HepG2 (cell line): ENCODE results near the gene CCDC86. TPM values are rescaled to one million over a fixed set of nuclear protein-coding genes. Genes with fewer than 3 reads are reported as not detected.

Experiments used
- ATAC-seq: fragments of 200-7000 bp; cut with Tn5 transposase; 3 replicates; pipeline ENCODE4 v1.9.1; 2020; ENCODE audit warnings: mild to moderate bottlenecking, moderate library complexity
- BruUV-seq: library from RNA; stranded (reverse); fragments of 400-500 nt; replicated peaks from 2 replicates; lab custom pipeline; 2021; lab: Mats Ljungman, UMichigan
- CTCF ChIA-PET: fragments of 300-600 bp; formaldehyde crosslinking; extraction: SDS; loops from one replicate; lab custom pipeline; 2021; ENCODE audit warnings: low total read pairs, inconsistent platforms, low intra/inter-chr PET ratio; lab: Yijun Ruan, JAX
- POLR2A ChIA-PET: fragments of 350-600 bp; sonication (Branson Sonifier 250); formaldehyde crosslinking; loops from one replicate; lab custom pipeline; 2020; ENCODE audit warnings: antibody characterized with exemption, inconsistent platforms; lab: Yijun Ruan, JAX
- DNase-seq: peaks from one replicate; pipeline ENCODE4 v3.0.0-alpha.2; 2015; ENCODE audit warnings: low spot score
- FAIRE-seq: peaks from 3 replicates; lab custom pipeline; 2011; peaks lifted over from hg19 to GRCh38; lab: Jason Lieb, UNC
- H2AFZ ChIP-seq: one replicate; pipeline ENCODE4 v1.6.1; 2011; ENCODE audit warnings: low read length, inconsistent platforms
- H3K27ac ChIP-seq: fragments of 300-600 bp; 3 replicates; pipeline ENCODE4 v1.8.0; 2011; ENCODE audit warnings: mixed run types, mild to moderate bottlenecking, mixed read lengths, low read length, inconsistent platforms; ENCODE audit not compliant: insufficient read depth; ENCODE audit errors: extremely low read length
- H3K27me3 ChIP-seq, 2 experiments: fragments of 200-600 bp in 1 of 2; 2 replicates in 1 of 2; 3 replicates in 1 of 2; pipeline versions ENCODE4 v1.6.0 to v1.8.0; 2011; ENCODE audit warnings: low read length in 2 of 2, mild to moderate bottlenecking in 2 of 2, moderate library complexity in 2 of 2, inconsistent platforms in 1 of 2; ENCODE audit not compliant: insufficient read depth in 2 of 2, control insufficient read depth in 1 of 2
- H3K36me3 ChIP-seq, 2 experiments: fragments of 200-600 bp in 1 of 2; replicated peaks in 1 of 2; 2 replicates in 1 of 2; 3 replicates in 1 of 2; pipeline versions ENCODE4 v1.5.1 to v1.8.0; 2011; ENCODE audit warnings: low read length in 2 of 2, inconsistent platforms in 1 of 2; ENCODE audit not compliant: insufficient read depth in 2 of 2, control insufficient read depth in 1 of 2
- H3K4me1 ChIP-seq: 2 replicates; pipeline ENCODE4 v1.5.1; 2012; ENCODE audit warnings: low read length, inconsistent platforms; ENCODE audit not compliant: insufficient read depth
- H3K4me2 ChIP-seq: 2 replicates; pipeline ENCODE4 v1.6.0; 2011; ENCODE audit warnings: low read depth, low read length, inconsistent platforms
- H3K4me3 ChIP-seq, 3 experiments: fragments of 200-600 bp in 1 of 3; sonication (generic), shearing (Covaris generic) in 1 of 3; replicated peaks in 1 of 3; 2 replicates each; pipeline ENCODE4 v1.5.1; 2011 to 2016; ENCODE audit warnings: low read length in 3 of 3, inconsistent platforms in 2 of 3, low read depth in 2 of 3, mild to moderate bottlenecking in 2 of 3, control low read depth in 1 of 3, mixed read lengths in 1 of 3; ENCODE audit not compliant: insufficient read depth in 1 of 3
- H3K79me2 ChIP-seq: one replicate; pipeline ENCODE4 v1.6.1; 2011; ENCODE audit warnings: low read length, inconsistent platforms; ENCODE audit not compliant: insufficient read depth
- H3K9ac ChIP-seq: 2 replicates; pipeline ENCODE4 v1.6.0; 2011; ENCODE audit warnings: mild to moderate bottlenecking, low read depth, low read length, inconsistent platforms; ENCODE audit not compliant: insufficient read depth
- H3K9me3 ChIP-seq: 2 replicates; pipeline ENCODE4 v1.5.1; 2012; ENCODE audit warnings: mild to moderate bottlenecking, low read length
- H4K20me1 ChIP-seq: 2 replicates; pipeline ENCODE4 v1.6.0; 2011; ENCODE audit warnings: inconsistent platforms, mild to moderate bottlenecking, low read length, moderate library complexity; ENCODE audit not compliant: insufficient read depth
- ATM ChIP-seq: fragments of 450-650 bp; IDR thresholded peaks from 2 replicates; pipeline ENCODE4 v1.7.1; 2017; ENCODE audit warnings: mild to moderate bottlenecking, borderline replicate concordance
- CEBPZ ChIP-seq: IDR thresholded peaks from 2 replicates; pipeline ENCODE4 v1.6.1; 2012; ENCODE audit warnings: low read length, improper control_type of control experiment
- GPBP1L1 ChIP-seq: sonication (generic); formaldehyde crosslinking; IDR thresholded peaks from 2 replicates; pipeline ENCODE4 v1.5.0; 2020; ENCODE audit warnings: mild to moderate bottlenecking, missing genetic modification reagents
- HOXA5 ChIP-seq: sonication (generic); formaldehyde crosslinking; IDR thresholded peaks from 2 replicates; pipeline ENCODE4 v1.4.0; 2020; ENCODE audit warnings: missing genetic modification reagents
- KLF15 ChIP-seq: sonication (generic); formaldehyde crosslinking; IDR thresholded peaks from 2 replicates; pipeline ENCODE4 v1.8.1; 2023; ENCODE audit warnings: borderline replicate concordance, mild to moderate bottlenecking, inconsistent platforms, missing genetic modification reagents, mixed read lengths
- MTF1 ChIP-seq: sonication (generic); formaldehyde crosslinking; IDR thresholded peaks from 2 replicates; pipeline ENCODE4 v1.5.0; 2020; ENCODE audit warnings: missing genetic modification reagents
- SP2 ChIP-seq: sonication (generic); formaldehyde crosslinking; IDR thresholded peaks from 2 replicates; pipeline ENCODE4 v1.5.1; 2020; ENCODE audit warnings: mild to moderate bottlenecking, missing genetic modification reagents
- U2AF1 ChIP-seq: fragments of 200-400 bp; formaldehyde crosslinking; optimal IDR thresholded peaks from 2 replicates; pipeline ENCODE3; 2017; ENCODE audit warnings: mild to moderate bottlenecking, low read depth, low read length
- ZNF576 ChIP-seq: sonication (generic); formaldehyde crosslinking; IDR thresholded peaks from 2 replicates; pipeline ENCODE4 v1.4.0; 2020; ENCODE audit warnings: mild to moderate bottlenecking, missing genetic modification reagents
- ZNF747 ChIP-seq: sonication (generic); formaldehyde crosslinking; IDR thresholded peaks from 2 replicates; pipeline ENCODE4 v1.8.1; 2023; ENCODE audit warnings: missing genetic modification reagents, mild to moderate bottlenecking, borderline replicate concordance
- ZNF775 ChIP-seq: sonication (generic); formaldehyde crosslinking; IDR thresholded peaks from 2 replicates; pipeline ENCODE4 v1.4.0; 2020; ENCODE audit warnings: missing genetic modification reagents, mild to moderate bottlenecking, moderate library complexity, borderline replicate concordance
- WGBS: methylation state at CpG from one replicate; pipeline ENCODE4 v1.1.6; 2017; ENCODE audit warnings: low lambda C conversion rate; 5-methylcytosine and 5-hydroxymethylcytosine counted together
- in situ Hi-C: cut with HindIII; loops from 2 replicates; pipeline ENCODE4 v1.10.0; 2017; ENCODE audit warnings: low pct_unique_long_range_greater_than_20kb; ENCODE audit not compliant: extremely low pct_ligation_motif_present
- intact Hi-C: fragments of 100-400 bp; cut with micrococcal nuclease; formaldehyde crosslinking; loops from one replicate; pipeline ENCODE4 v1.10.0; 2022; ENCODE audit not compliant: unreplicated experiment
- polyA plus RNA-seq, 8 experiments: library from polyadenylated mRNA; depleted of rRNA in 3 of 8; stranded (reverse) in 7 of 8; unstranded in 1 of 8; fragments of >200 nt; fragmentation: Illumina TruSeq in 4 of 8; extraction: Trizol in 4 of 8; gene quantifications; 2 replicates each; pipeline versions ENCODE4 v1.2.1 to v1.2.3, GENCODE V29; 2011 to 2016; ENCODE audit warnings: low read depth in 4 of 8, missing spikeins in 1 of 8, mixed read lengths in 1 of 8; ENCODE audit not compliant: insufficient read depth in 1 of 8
- total RNA-seq, 5 experiments: library from RNA; depleted of rRNA; stranded (reverse); fragments of >200 nt; fragmentation: Illumina TruSeq; extraction: Trizol; gene quantifications; 2 replicates each; pipeline ENCODE4 v1.2.3, GENCODE V29; 2016; ENCODE audit warnings: low read depth in 1 of 5
- TF ChIP-seq, protein P1 (sequence below): sonication (generic); formaldehyde crosslinking; IDR thresholded peaks from 2 replicates; pipeline ENCODE4 v1.8.1; 2022; ENCODE audit warnings: mild to moderate bottlenecking, missing genetic modification reagents
- TF ChIP-seq, protein P2 (sequence below): sonication (generic); formaldehyde crosslinking; IDR thresholded peaks from 2 replicates; pipeline ENCODE4 v1.4.0; 2020; ENCODE audit warnings: mild to moderate bottlenecking, missing genetic modification reagents
- TF ChIP-seq, protein P3 (sequence below): sonication (generic); formaldehyde crosslinking; IDR thresholded peaks from 2 replicates; pipeline ENCODE4 v1.4.0; 2020; ENCODE audit warnings: missing genetic modification reagents

The CCDC86 gene
- total and polyA plus RNA-seq, 2 of the 13 experiments (the other 11 are each of a cell fraction or from before 2014, with no cell fraction given): 33.8 to 37.6 TPM

GRCh38 chr11:60844870-60845221 is 2.9 kb downstream of the CCDC86 start:
- 15% methylated on average over 4 of the region's 4 CpGs for WGBS
- peak; percentile 85 for ATAC-seq
- Histone ChIP-seq H3K4me3 (peak overlapping the region; percentile 80 to 97 (median 88); a peak in 5 of 6 replicates), H3K27ac (peak overlapping the region; percentile 68), H3K36me3 (peaks cover 18 to 31% of the 10 kb centered on the region in 2 experiments), H3K4me2 (peak overlapping the region; percentile 86), H3K9me3 (no peaks in the 10 kb centered on the region), H3K4me1 (peaks cover 41% of the 10 kb centered on the region), H2AFZ (no peak overlapping the region), H3K27me3 (no peaks in the 10 kb centered on the region; a peak in 1 of 5 replicates), H3K9ac (0 out of 2 replicates have a peak overlapping the region, but pooled peaks have one; percentile 86), H4K20me1 (peaks cover 13% of the 10 kb centered on the region; the same call in 1 of the 2 replicates), H3K79me2 (peaks cover 50% of the 10 kb centered on the region)
- intact Hi-C loops (loop anchor here (1.0 to 2.0 kb wide), 2 partner anchors 11 to 36 kb away; no protein-coding TSS in a partner anchor), in situ Hi-C loops (no loop called here)
- ChIA-PET CTCF (no interaction called here), POLR2A (interaction anchor here (1.0 to 3.0 kb wide), 2 partner anchors 9 to 11 kb away, joined by 3 to 26 read pairs; partner anchors contain the start of gene PTGDR2)
- peak; percentile 94 for DNase-seq
- BruUV-seq: no TSS peak
- FAIRE-seq: peak; percentile 95
- TF ChIP-seq ATM: no peak
- TF ChIP-seq, protein P1, sequence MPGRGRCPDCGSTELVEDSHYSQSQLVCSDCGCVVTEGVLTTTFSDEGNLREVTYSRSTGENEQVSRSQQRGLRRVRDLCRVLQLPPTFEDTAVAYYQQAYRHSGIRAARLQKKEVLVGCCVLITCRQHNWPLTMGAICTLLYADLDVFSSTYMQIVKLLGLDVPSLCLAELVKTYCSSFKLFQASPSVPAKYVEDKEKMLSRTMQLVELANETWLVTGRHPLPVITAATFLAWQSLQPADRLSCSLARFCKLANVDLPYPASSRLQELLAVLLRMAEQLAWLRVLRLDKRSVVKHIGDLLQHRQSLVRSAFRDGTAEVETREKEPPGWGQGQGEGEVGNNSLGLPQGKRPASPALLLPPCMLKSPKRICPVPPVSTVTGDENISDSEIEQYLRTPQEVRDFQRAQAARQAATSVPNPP (CRISPR knock-in tag): no peak
- TF ChIP-seq ZNF775 (CRISPR knock-in tag): no peak
- TF ChIP-seq, protein P2, sequence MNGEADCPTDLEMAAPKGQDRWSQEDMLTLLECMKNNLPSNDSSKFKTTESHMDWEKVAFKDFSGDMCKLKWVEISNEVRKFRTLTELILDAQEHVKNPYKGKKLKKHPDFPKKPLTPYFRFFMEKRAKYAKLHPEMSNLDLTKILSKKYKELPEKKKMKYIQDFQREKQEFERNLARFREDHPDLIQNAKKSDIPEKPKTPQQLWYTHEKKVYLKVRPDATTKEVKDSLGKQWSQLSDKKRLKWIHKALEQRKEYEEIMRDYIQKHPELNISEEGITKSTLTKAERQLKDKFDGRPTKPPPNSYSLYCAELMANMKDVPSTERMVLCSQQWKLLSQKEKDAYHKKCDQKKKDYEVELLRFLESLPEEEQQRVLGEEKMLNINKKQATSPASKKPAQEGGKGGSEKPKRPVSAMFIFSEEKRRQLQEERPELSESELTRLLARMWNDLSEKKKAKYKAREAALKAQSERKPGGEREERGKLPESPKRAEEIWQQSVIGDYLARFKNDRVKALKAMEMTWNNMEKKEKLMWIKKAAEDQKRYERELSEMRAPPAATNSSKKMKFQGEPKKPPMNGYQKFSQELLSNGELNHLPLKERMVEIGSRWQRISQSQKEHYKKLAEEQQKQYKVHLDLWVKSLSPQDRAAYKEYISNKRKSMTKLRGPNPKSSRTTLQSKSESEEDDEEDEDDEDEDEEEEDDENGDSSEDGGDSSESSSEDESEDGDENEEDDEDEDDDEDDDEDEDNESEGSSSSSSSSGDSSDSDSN: no peak
- no peak for TF ChIP-seq ZNF747 (CRISPR knock-in tag)
- TF ChIP-seq GPBP1L1 (CRISPR knock-in tag): no peak
- TF ChIP-seq U2AF1: no peak
- TF ChIP-seq ZNF576 (CRISPR knock-in tag): no peak
- TF ChIP-seq MTF1 (CRISPR knock-in tag): no peak
- TF ChIP-seq, protein P3, sequence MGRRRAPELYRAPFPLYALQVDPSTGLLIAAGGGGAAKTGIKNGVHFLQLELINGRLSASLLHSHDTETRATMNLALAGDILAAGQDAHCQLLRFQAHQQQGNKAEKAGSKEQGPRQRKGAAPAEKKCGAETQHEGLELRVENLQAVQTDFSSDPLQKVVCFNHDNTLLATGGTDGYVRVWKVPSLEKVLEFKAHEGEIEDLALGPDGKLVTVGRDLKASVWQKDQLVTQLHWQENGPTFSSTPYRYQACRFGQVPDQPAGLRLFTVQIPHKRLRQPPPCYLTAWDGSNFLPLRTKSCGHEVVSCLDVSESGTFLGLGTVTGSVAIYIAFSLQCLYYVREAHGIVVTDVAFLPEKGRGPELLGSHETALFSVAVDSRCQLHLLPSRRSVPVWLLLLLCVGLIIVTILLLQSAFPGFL: no peak
- TF ChIP-seq SP2 (CRISPR knock-in tag): no peak
- TF ChIP-seq KLF15 (CRISPR knock-in tag): no peak
- no peak for TF ChIP-seq HOXA5 (CRISPR knock-in tag)
- TF ChIP-seq CEBPZ: no peak
